ENCODE results near the gene HSD11B1. TPM values are rescaled to one million over a fixed set of nuclear protein-coding genes. Genes with fewer than 3 reads are reported as not detected.

Gene HSD11B1
- 1 to 10 TPM; 1.2 to 1.6 TPM for total RNA-seq

DNA sequence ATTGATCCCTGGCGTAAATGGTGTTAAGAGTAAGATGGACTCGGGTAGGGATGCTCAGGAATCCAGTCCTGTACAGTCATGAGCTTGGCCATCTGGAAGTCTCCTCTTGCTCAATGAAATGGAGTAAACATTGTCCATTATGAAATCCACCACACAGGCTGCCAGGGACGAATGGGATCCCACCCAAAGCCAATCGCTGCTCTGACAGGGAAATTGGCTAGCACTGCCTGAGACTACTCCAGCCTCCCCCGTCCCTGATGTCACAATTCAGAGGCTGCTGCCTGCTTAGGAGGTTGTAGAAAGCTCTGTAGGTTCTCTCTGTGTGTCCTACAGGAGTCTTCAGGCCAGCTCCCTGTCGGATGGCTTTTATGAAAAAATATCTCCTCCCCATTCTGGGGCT is at the start of gene HSD11B1:
Gene HSD11B1 (plus strand): TSS at position 263 of the 400 bp plus-strand sequence. CDS start 97 bp downstream, at position 360.

DNA sequence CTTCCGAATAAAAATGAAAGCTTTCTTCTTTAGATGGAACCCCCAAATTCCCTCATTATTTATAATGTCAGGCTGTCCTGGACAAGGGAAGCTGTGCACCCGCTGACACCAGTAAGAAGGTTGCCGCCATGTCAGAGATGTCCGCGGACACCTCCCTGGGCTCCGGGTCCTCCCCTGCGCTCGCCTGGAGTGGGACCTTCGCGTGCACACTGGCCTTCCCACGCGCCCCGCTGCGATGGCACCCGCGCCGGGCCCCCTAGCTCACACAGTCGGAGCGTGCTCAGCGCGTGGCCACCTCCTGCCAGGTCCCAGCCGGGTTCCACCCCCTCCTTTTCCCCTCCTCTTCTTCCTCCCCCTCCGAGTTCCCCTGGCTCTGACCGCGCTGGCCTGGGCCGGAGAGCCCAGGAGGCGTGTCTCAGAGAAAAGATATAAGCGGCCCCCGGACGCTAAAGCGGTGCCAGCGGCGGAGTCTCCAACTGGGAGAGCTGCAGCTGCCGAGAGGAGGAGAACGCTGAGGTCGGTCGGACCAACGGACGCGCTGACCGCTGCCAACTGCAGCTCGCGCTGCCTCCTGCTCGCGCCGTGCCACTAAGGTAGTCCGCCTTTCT is 29.6 kb upstream of the HSD11B1 start, which contains the start of gene G0S2:
Gene G0S2 (plus strand): TSS at position 456 of the 608 bp plus-strand sequence. CDS start 273 bp downstream, outside the sequence.

DNA sequence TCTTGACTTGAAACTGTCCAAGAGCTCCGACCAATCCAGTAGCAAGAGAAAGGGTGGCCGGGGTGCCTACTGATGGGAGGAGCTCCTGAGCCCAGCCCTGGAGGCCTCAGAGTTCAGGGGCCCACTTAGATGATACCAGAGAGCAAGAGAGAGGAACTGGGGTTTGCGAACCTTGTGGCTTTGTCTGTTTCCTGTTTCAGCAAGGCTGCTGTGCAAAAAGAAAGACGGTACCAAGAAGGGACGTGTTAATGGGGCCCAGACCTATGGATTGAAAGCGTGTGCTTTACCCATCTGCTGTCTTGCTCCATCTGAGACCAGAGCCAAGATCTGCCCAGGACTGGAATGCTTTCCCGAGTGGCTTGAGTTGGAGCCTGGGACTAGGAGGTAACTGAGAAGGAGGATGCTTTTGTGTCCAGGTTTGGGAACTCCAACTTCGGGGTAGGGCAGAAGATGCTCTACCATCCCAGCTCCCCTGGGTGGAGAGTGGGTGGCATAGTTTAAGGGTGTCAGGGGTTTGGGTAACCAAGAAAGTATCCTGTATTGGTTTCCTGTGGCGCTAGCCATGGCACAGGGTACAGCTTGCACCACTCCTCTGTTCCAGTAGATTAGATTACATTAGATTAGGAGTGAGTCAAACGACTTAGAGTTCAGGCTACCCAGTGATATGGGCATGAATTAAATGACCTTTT is 51.4 kb downstream of the HSD11B1 start, which contains the start of gene TRAF3IP3:
Gene TRAF3IP3 (plus strand): TSS at position 128 of the 689 bp plus-strand sequence. CDS start 3,987 bp downstream, outside the sequence.

Other genes with a start within 250 kb of the HSD11B1 start
- gene CAMK1G, start 121.1 kb upstream of the HSD11B1 start, total RNA-seq = not detected
- gene LAMB3, start 52.4 kb upstream of the HSD11B1 start, total RNA-seq = under 1 TPM; 0.89 to 0.96 TPM
- gene G0S2, start 29.4 kb upstream of the HSD11B1 start, total RNA-seq = 1 to 10 TPM; 1.1 to 1.3 TPM
- 100 to 1,000 TPM; 463 to 478 TPM for gene TRAF3IP3, start 51.2 kb downstream of the HSD11B1 start, total RNA-seq
- 1 to 10 TPM; 1.4 to 1.5 TPM for gene C1orf74, start 79.7 kb downstream of the HSD11B1 start, total RNA-seq
- gene IRF6, start 101.3 kb downstream of the HSD11B1 start, total RNA-seq = under 1 TPM; 0.53 to 0.86 TPM
- gene UTP25, start 123.1 kb downstream of the HSD11B1 start, total RNA-seq = 1 to 10 TPM; 7.4 to 7.7 TPM
- gene SYT14, start 233.4 kb downstream of the HSD11B1 start, total RNA-seq = not detected

All from activated naive CD4-positive, alpha-beta T cell treated with anti-CD3 and anti-CD28 coated beads, Interleukin-2, amount 10 ng/mL, durations not matched to agents 5 hours and 36 hours (primary cell).